GM19372 (cell line): ENCODE results near the gene CAMTA1.
"Not testable (repeated sequence)": the region's sequence is repeated elsewhere in the genome, so short reads cannot be mapped to it uniquely, and the experiment has no call there.

Experiments
- ATAC-seq: cut with Tn5 transposase; IDR thresholded peaks from one replicate; pipeline ENCODE4 v1.9.1; 2021; ENCODE audit warnings: mild to moderate bottlenecking, low read depth, moderate library complexity; ENCODE audit not compliant: unreplicated experiment

The CAMTA1 gene

GRCh38 chr1:7117399-7118281 lies 332.4 kb downstream of the CAMTA1 start:
- no peak for ATAC-seq

GRCh38 chr1:7119156-7119555 lies 333.9 kb downstream of the CAMTA1 start:
- ATAC-seq = no peak

GRCh38 chr1:7120863-7121621 lies 335.8 kb downstream of the CAMTA1 start:
- no peak for ATAC-seq

GRCh38 chr1:7121622-7121988 lies 336.4 kb downstream of the CAMTA1 start:
- no peak for ATAC-seq

- ATAC-seq = no peak
These were observed 342.2 kb downstream of the CAMTA1 start for GRCh38 chr1:7127322-7128075.

- no peak for ATAC-seq
These were observed 343.0 kb downstream of the CAMTA1 start for GRCh38 chr1:7128293-7128692.

DNA sequence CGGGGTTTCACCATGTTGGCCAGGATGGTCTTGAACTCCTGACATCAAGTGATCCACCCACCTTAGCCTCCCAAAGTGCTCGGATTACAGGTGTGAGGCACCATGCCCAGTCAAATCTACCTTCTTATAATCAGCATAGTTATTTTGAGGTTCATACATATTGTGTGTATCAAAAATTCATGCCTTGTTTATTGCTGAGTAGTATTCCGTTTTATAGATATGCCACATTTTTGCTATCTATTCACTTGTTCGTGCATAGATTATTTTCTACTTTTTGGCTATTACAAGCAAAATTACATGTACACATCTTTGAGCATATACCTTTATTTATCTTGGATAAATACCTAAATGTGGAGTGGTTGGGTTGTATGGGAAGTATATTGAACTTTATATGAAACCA lies 344.9 kb downstream of the CAMTA1 start:
- ATAC-seq = no peak

GRCh38 chr1:7135493-7135892 lies 350.2 kb downstream of the CAMTA1 start:
- ATAC-seq = no peak

DNA sequence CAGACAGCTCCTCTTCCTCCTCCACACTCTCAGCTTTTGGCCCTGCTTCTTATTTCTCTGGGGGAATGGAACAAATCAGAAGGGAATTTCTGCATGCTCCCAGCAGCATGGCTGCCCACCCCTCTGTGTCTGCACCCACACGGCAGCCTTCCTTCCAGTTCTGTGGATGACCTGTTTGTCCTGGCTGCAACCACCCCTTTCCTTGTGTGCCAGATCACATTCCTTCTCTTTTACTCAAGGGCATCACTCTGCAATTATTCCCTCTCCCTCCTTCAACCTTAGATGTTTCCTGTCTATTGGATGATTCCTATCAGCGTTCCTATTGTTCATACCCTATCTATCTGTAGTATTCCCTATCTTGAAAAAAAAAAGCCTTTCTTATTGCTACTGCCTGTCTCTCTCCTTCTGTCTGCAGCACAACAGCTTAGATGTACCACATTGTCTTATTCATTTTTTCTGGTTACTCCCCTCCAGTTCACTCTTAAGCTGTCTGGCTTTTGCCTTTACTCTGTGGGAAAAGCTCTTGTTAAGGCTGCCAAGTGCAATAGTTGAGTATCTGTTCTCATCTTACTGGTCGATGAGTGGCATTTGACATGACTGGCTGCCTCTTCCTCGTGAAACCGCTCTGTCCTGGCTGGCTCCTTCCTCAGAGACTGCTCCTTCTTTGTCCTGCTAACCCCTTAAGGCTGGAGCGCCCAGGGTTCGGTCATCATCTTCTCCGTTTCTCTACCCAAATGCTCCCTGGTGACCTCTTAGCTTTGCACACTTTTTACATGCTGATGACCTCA lies 351.1 kb downstream of the CAMTA1 start:
- no peak for ATAC-seq

- ATAC-seq = no peak
These were observed 355.0 kb downstream of the CAMTA1 start for GRCh38 chr1:7140251-7140650.

- ATAC-seq = no peak
These were observed 360.7 kb downstream of the CAMTA1 start for GRCh38 chr1:7145947-7146346.

DNA sequence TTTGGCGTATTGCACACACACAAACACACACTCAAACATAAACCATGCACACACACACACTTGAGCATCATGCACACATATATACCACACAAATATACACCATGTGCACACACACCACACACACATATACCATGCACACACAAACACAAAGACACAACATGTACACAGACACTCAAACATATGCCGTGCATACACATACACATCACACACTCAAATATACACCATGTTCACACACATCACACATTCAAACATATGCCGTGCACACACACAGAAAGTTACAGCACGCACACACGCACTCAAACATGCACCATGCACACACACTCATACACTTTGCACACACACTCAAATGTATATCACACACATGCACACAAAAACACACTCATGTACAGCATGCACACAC lies 361.5 kb downstream of the CAMTA1 start:
- ATAC-seq = no peak

DNA sequence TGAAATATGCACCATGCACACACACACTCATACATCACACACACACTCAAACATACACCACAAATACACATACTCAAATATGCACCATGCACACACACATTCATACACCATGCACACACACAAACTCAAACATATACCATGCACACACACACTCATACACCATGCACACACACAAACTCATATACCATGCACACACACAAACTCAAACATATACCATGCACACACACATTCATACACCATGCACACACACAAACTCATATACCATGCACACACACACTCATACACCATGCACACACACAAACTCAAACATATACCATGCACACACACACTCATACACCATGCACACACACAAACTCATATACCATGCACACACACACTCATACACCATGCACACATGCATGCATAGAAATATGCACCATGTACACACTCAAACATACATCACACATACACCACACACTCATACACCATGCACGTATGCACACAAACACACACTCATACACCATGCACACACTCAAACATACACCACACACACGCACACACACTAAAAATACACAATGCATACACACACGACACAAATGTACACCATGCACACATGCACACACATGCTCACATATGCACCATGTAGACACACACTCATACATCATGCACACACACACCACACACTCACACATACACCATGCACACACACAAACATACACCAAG lies 362.5 kb downstream of the CAMTA1 start:
- ATAC-seq = not testable (repeated sequence)

- no peak for ATAC-seq
These were observed 364.0 kb downstream of the CAMTA1 start for GRCh38 chr1:7149080-7149838.

DNA sequence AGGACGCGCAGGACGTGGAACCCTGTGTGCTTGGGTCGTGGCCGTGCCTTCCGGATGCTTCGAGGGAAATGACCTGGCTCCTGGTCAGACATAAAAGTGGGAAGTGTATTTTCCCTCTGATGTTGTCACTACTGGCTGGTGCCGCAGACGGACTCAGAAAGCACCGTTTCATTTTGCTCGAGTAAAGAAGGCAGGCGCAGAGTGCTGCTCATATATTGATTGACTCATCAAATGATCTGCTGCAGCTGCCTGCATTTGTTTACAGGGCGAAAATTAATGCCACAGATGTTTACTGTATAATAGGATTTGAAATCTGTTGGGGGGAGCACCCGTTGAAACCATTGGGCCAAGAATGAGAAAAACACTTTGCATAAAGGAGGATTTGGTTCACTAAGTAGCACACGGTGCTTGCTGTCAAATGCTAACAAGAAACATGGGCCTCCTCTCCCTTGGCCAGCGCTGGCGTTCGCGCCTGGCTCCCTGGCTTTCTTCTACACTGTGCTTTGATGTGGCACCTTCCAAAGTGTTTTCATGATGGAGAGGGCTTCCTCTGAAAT lies 365.5 kb downstream of the CAMTA1 start:
- no peak for ATAC-seq

GRCh38 chr1:7151978-7152377 lies 366.7 kb downstream of the CAMTA1 start:
- ATAC-seq = no peak

DNA sequence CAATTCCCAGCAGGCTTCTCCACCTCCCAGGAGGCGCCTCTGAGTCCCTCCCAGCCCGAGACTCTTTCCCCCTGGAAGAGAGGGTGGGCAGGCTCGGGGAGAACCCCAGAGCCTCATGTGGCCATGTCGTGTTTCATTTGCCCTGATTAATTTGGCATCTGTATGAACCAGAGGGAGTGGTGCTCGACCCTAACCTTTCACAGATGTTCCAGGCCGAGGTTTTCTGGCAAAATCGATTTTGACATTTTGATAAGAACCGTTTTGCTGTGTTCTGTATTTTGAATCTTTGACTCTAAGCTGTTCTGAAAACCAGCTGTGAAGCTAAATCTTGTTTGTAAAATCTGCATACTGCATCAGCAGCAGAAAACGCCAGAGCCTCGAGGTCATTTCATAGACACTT lies 367.4 kb downstream of the CAMTA1 start:
- ATAC-seq = no peak

GRCh38 chr1:7153464-7153863 lies 368.2 kb downstream of the CAMTA1 start:
- no peak for ATAC-seq
